ENCODE measurements around the gene GGNBP2.
"Not testable (repeated sequence)": the region's sequence is repeated elsewhere in the genome, so short reads cannot be mapped to it uniquely, and the experiment has no call there.

The GGNBP2 gene

GRCh38 chr17:36600936-36601302 lies 56.2 kb downstream of the GGNBP2 start:
- no peak for DNase-seq (ENCODE audit: low read depth in 3 of 3, low spot score in 1 of 3)

- DNase-seq (ENCODE audit: low read depth in 3 of 3, low spot score in 1 of 3) = peak; percentile 80 to 87 (median 83)
Measured at GRCh38 chr17:36601303-36602029, 56.7 kb downstream of the GGNBP2 start, which contains the start of gene MRM1. TSS of gene MRM1 (plus strand) at chr17:36601583. CDS start at chr17:36601811, 228 bp downstream.

- no peak for DNase-seq (ENCODE audit: low read depth in 3 of 3, low spot score in 1 of 3)
Measured at GRCh38 chr17:36602030-36602748, 57.5 kb downstream of the GGNBP2 start.

DNA sequence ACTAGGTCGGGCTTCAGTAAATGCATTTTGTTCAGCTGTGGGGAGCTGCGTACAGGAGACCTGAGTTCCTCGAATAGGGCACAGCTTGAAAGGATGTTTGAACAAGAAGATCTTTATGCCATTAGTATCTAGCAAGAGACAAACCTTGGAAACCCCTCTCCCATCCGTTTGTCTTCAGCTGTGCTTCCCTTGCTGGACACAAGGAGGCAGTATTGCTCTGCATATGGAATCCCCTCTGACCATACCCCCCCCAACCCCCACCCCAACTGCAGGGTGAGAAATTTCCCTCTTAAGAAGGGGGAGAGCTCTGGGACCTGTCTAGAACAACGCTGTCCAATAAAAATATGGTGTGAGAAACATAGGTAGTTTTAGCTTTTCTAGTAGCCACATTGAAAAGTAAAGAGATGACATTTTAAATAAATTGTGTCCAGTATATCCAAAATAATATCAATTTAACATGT lies 58.2 kb downstream of the GGNBP2 start:
- DNase-seq (ENCODE audit: low read depth in 3 of 3, low spot score in 1 of 3) = peak; percentile 17 to 43 (median 33)

DNA sequence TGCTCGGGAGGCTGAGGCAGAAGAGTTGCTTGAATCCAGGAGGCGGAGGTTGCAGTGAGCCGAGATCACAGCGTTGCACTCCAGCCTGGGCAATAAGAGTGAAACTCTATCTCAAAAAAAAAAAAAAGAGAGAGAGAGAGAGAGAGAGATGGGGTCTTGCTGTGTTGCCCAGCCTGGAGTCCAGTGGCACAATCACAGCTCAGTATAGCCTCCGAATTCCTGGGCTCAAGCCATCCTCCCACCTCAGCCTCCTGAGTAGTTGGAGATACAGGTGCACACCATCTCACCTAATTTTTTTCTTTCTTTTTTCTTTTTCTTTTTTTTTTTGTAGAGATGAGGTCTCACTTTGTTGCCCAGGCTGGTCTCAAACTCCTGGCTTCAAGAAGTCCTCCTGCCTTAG lies 60.3 kb downstream of the GGNBP2 start:
- not testable (repeated sequence) for DNase-seq (ENCODE audit: low read depth in 3 of 3, low spot score in 1 of 3)

DNA sequence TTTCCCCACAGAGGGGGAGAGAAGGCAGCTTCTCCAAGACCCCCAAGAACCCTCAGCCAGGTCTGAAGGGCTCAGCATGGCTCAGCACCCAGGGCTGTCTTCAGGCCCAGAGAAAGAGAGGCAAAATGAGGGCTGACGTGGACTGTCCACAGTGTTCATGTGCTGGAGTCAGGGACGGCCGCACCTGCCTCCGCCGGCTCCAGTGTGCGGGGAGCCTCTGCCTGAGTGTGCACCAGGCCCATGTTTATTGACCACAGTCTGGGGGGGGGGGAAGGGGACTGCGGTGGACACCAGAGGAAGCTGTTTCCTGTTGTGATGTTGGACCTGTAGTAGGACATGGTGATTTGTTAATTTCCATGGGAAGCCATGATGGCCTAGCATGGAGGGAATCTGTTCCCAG lies 63.6 kb downstream of the GGNBP2 start:
- no peak for DNase-seq (ENCODE audit: low read depth in 3 of 3, low spot score in 1 of 3)

DNA sequence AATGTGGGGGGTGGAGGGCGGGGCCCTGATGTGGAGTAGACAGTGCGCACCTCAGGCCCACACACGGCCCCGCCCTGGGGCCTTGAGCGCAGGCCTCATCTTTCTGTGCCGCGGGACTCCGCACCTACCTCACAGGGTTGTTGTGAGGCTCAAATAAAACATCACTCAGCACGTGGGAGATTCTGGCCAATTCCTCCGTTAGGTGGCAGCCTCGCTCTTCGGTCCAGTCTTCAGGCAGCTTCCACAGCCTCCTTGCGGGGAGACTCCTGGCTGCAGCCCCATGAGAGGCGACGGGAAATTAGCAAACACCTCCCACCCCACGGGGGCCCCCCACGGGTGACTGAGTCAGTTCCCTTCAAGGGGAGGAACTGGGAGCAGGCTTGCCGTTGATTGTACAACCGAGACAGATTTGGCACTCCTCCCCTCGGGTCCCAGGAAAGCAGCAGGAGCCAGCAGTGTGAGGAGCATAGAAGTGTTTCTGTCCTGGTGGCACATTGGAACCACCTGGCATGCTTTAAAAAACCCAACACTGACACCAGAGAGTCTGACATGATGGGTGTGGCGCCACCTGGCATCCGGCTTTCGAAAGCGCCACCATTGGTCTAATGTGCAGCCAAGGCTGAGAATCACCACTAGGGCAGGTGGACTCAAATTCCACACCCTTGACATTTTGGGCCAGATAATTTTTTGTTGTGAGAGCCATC lies 64.2 kb downstream of the GGNBP2 start:
- no peak for DNase-seq (ENCODE audit: low read depth in 3 of 3, low spot score in 1 of 3)

- DNase-seq (ENCODE audit: low read depth in 3 of 3, low spot score in 1 of 3) = no peak
Measured at GRCh38 chr17:36609498-36609862, 64.8 kb downstream of the GGNBP2 start.

DNA sequence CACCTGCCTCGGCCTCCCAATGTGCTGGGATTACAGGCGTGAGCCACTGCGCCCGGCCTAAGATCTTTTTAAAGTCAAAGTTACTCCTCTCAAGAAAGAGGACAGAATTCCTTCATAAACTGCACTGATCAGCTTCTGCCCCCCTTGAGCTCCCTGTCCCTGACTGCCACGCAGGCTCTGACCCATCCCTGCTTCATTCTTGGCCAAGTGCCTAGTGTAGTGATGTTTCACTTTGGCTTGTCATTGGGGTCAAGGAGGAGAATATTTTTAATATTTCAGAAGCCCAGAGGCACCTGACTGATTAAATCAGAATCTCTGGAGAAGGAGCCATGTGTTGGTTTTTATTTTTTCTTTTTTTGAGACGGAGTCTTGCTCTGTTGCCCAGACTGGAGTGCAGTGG lies 65.8 kb downstream of the GGNBP2 start:
- DNase-seq (ENCODE audit: low read depth in 3 of 3, low spot score in 1 of 3) = no peak

DNA sequence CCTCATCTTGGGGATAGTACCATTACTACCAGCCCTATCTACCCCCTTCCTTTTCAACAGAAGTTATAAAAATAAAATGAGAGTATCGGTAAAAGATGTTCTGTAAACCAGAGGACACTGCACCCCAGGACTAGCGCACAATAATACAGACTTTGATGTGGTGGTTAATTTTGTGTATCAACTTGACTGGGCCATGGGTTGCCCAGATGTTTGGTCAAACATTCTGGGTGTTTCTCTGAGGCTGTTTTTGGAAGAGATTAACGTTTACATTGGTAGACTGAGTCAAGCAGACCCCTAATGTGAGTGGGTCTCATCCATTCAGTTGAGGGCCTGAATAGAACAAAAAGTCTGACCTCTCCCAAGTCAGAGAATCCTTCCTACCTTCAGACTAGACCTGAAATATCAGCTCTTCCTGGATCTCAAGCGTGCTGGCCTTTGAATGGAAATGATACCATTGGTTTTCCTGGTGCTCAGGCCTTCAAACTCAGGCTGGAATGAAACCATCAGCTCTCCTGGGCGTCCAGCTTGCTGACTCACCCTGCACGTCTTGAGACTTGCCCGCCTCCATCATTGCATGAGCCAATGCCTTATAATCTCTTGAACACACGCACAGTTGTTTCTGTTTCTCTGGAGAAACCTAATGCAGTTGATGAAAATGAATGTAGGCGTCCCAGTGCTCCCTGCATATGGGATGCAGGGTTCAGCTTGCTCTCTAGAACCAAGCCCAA lies 66.8 kb downstream of the GGNBP2 start:
- no peak for DNase-seq (ENCODE audit: low read depth in 3 of 3, low spot score in 1 of 3)

DNA sequence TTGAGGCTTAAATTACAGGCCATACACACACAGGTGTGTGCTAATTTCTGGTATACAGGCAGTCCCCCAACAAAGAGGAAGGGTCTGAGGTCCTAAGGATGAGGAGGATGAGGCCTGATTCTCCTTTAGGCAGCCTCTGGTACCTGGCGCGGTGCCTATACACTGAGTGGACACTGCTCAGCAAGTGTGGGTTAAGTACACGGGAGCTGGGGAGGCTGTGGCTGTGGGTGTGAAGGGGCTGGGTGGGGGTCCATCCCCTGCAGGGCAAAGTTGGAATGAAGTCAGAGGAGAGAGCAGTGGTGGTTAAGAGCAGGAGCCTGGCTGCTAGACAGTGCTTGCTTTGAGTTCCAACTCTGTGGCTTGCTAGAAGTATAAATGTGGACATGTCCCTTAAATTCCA lies 67.6 kb downstream of the GGNBP2 start:
- DNase-seq (ENCODE audit: low read depth in 3 of 3, low spot score in 1 of 3) = no peak

DNA sequence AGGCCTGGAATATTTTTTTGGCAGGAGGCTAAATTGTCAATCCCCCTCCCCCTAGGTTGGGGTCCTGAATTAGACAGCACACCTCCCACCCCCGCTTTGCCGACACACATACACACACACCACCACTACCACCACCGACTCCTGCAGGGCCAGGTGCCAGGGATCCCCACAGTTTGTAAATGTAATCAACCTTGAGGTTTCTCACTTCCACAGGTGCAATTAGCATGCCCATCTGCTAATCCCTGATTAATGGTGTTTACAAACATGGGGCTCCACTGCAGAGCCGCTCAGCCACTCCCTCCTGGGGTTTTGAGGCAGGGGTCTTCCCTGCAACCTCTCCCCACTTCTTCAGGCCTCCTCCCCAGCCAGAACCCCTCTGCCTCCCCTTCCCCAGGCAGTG lies 68.4 kb downstream of the GGNBP2 start:
- no peak for DNase-seq (ENCODE audit: low read depth in 3 of 3, low spot score in 1 of 3)

DNA sequence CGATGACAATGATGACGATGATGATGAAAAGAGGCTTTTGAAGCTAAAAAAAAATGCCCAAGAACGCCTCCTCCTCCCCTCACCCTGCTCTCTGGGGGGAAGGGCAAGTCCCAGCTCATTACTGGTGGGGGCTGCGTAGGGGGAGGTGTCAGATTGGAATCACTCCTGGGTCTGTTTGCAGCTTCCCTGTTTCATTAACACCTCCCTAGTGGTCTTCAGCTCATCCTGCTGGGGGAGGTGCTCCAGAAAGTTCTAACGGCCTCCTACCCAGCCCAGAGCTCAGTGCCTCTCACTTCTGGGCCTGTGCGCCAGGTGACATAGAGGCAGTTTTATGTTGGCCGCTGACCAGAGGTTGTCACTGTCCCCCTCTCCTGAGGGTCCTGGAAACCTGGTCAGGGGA lies 69.4 kb downstream of the GGNBP2 start:
- no peak for DNase-seq (ENCODE audit: low read depth in 3 of 3, low spot score in 1 of 3)

GRCh38 chr17:36614933-36615332 lies 70.2 kb downstream of the GGNBP2 start:
- no peak for DNase-seq (ENCODE audit: low read depth in 3 of 3, low spot score in 1 of 3)

DNA sequence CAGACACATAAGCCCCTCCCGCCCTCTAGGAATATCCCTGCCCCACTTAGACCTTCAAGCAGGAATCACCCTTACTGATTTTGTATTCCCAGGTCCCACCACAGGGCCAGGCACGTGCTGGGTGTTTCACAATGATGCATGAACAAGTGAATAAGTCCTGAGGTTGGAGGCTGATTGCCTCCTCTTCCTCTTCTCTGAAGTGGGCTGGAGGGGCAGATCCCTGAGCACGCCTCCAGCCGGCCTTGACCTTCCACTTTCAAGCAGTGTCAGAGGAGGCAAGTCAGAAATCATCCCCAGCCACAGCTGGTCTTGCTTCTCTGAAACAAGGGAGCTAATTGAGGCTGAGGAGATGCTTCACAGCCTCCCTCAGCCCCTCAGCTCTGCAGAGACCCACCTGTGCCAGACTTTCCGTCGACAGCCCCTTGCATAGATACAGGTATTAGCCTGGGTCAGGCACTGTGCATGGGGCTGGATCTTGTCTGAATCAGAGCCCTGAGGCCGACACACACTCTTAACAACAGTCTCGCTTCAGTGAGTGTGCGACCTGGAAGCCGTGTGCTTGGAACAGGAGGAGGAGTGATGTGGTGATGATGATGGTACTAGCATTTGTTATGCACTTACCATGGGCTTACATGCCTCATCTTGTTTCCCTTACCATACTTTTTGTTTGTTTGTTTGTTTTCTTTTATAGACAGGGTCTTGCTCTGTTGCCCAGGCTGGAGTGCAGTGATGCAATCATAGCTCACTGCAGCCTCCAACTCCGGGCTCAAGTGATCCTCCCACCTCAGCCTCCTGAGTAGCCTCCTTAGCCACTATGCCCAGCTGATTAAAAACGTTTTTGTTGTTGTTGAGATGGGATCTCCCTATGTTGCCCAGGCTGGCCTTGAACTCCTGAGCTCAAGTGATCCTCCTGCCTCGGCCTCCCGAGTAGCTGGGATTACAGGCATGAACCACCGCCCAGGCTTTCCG lies 71.6 kb downstream of the GGNBP2 start:
- DNase-seq (ENCODE audit: low read depth in 3 of 3, low spot score in 1 of 3) = no peak

DNA sequence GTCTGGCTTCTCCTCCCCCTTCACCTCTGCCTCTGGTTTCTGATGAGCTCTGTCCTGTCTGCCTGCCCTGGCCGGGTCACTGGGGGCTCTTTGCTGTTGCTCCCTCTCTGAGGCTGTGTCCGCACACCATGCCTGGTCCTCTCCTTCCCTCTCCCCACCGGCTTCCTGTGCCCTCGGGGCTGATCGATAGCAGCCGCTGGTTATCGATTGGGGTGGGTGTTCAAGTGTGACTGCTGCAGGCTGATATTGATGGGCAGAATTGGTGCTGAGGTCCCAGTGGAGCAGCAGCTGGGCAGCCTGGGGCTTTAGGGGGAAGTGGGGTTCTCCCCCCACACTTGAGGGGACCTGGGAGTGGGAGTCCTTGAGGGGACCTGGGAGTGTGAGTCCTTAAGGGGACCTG lies 73.1 kb downstream of the GGNBP2 start:
- DNase-seq (ENCODE audit: low read depth in 3 of 3, low spot score in 1 of 3) = no peak

- no peak for DNase-seq (ENCODE audit: low read depth in 3 of 3, low spot score in 1 of 3)
Measured at GRCh38 chr17:36623281-36623680, 78.6 kb downstream of the GGNBP2 start.

DNA sequence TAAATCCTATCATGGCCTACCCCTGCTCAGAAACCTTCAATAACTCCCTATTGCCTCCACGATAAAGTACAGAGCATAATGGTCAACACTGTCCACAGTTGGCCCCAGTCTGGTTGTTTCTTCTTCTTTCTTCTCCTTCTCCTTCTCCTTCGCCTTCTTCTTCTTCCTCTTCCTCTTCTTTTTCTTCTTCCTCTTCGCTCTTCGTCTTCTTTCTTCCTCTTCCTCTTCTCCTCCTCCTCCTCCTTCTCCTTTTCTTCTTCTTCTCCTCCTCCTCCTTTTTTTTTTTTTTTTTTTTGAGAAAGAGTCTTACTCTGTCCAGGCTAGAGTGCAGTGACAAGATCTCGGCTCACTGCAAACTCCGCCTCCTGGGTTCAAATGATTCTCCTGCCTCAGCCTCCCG lies 80.5 kb downstream of the GGNBP2 start:
- no peak for DNase-seq (ENCODE audit: low read depth in 3 of 3, low spot score in 1 of 3)

DNA sequence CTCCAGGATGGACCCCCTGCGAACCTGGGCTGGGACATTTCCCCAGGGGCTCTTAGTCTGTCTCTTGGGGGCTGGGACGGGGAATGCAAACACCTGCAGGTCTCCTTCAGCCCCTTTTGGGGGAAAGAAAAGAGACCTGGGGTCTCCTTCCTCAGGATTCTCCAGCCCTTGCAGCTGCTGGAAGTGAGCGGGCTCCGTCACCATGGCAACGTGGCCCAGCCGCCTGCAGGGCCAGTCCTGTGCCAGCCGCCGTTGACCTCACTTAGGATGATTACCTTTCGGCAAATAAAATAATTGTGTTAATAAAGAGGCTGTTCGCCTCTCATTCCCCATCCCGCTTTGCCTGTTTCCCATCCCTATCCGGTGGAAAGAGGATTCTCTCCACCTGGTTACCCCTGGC lies 82.4 kb downstream of the GGNBP2 start:
- no peak for DNase-seq (ENCODE audit: low read depth in 3 of 3, low spot score in 1 of 3)

- DNase-seq (ENCODE audit: low read depth in 3 of 3, low spot score in 1 of 3) = no peak
Measured at GRCh38 chr17:36628576-36628975, 83.9 kb downstream of the GGNBP2 start.
